ENCODE results near the gene ATP2B1.

- no peak for TF ChIP-seq CTCF (IDR thresholded peaks at IDR 0.05; ENCODE audit: low read length)
- TF ChIP-seq EZH2 (IDR thresholded peaks at IDR 0.05; ENCODE audit: borderline replicate concordance, low read length): no peak
Measured at GRCh38 chr12:89678225-89678624, 30.4 kb downstream of the ATP2B1 start.

Data from OCI-LY1 (cell line).